Measurements from ENCODE around the gene PODXL.

GRCh38 chr7:131596785-131597184 lies 40.4 kb upstream of the PODXL start:
- TF ChIP-seq CTCF (IDR thresholded peaks at IDR 0.05 in 4 of 5, conservative IDR thresholded peaks at IDR 0.05 in 1 of 5) (no peak), POLR2A (IDR thresholded peaks at IDR 0.05) (no peak)

All from gastrocnemius medialis (tissue), 4 donors.